B cell (primary cell): Measurements from ENCODE around the gene BTNL9. TPM values are rescaled to one million over a fixed set of nuclear protein-coding genes. Genes with fewer than 3 reads are reported as not detected.

Experiments used
- ATAC-seq: fragments of 200-7000 bp; cut with Tn5 transposase; one replicate; pipeline ENCODE4 v1.10.0; 2021; ENCODE audit warnings: low read depth, mild to moderate bottlenecking, moderate number of reproducible peaks, moderate library complexity
- CTCF ChIA-PET: fragments of 350-600 bp; sonication (Branson Sonifier 250); formaldehyde crosslinking; loops from one replicate; lab custom pipeline; 2021; ENCODE audit warnings: antibody characterized with exemption, inconsistent platforms; lab: Charles Lee
- POLR2A ChIA-PET: fragments of 350-600 bp; sonication (Branson Sonifier 250); formaldehyde crosslinking; loops from one replicate; lab custom pipeline; 2021; ENCODE audit warnings: antibody characterized with exemption; lab: Charles Lee
- DNase-seq: peaks from one replicate; pipeline ENCODE4 v3.0.0; 2013
- H2AFZ ChIP-seq: 2 replicates; pipeline ENCODE4 v1.6.1; 2012; ENCODE audit warnings: mild to moderate bottlenecking, low read depth, low read length; ENCODE audit not compliant: insufficient read depth, poor library complexity, severe bottlenecking
- H3K27ac ChIP-seq, 2 donors: 1 replicate in 1 of 2; 2 replicates in 1 of 2; pipeline ENCODE4 v1.5.1; 2012 to 2013; ENCODE audit warnings: low read length in 2 of 2, mild to moderate bottlenecking in 2 of 2, moderate library complexity in 1 of 2
- H3K27me3 ChIP-seq, 4 experiments: fragments of 200-600 bp in 1 of 4; sonication (generic) in 1 of 4; replicated peaks in 1 of 4; 1 replicate in 2 of 4; 2 replicates in 2 of 4; pipeline versions ENCODE4 v1.6.1 to v1.7.0; 2013 to 2016; ENCODE audit warnings: low read length in 3 of 4, mild to moderate bottlenecking in 2 of 4, mixed read lengths in 1 of 4, moderate library complexity in 1 of 4; ENCODE audit not compliant: insufficient read depth in 4 of 4, control insufficient read depth in 3 of 4; ENCODE audit errors: control extremely low read depth in 1 of 4
- H3K36me3 ChIP-seq, 2 experiments: replicated peaks in 1 of 2; 1 replicate in 1 of 2; 2 replicates in 1 of 2; pipeline versions ENCODE4 v1.6.1 to v1.7.1; 2013; ENCODE audit warnings: low read length in 1 of 2; ENCODE audit not compliant: insufficient read depth in 2 of 2, control insufficient read depth in 1 of 2; ENCODE audit errors: control extremely low read depth in 1 of 2, extremely low read depth in 1 of 2
- H3K4me1 ChIP-seq, 2 donors: fragments of 200-600 bp in 1 of 2; sonication (generic) in 1 of 2; 1 replicate in 1 of 2; 2 replicates in 1 of 2; pipeline versions ENCODE4 v1.5.1 to v1.6.1; 2013 to 2017; ENCODE audit warnings: low read length in 2 of 2; ENCODE audit not compliant: control insufficient read depth in 2 of 2, insufficient read depth in 2 of 2
- H3K4me2 ChIP-seq: replicated peaks from 2 replicates; pipeline ENCODE3; 2012; ENCODE audit warnings: mild to moderate bottlenecking, low read depth, low read length; ENCODE audit not compliant: poor library complexity, severe bottlenecking
- H3K4me3 ChIP-seq, 5 experiments: fragments of 200-600 bp in 1 of 5; sonication (generic) in 1 of 5; 1 replicate in 3 of 5; 2 replicates in 2 of 5; pipeline versions ENCODE4 v1.5.1 to v1.7.0; 2011 to 2016; ENCODE audit warnings: low read length in 4 of 5, mild to moderate bottlenecking in 4 of 5, low read depth in 2 of 5, control low read depth in 1 of 5, moderate library complexity in 1 of 5; ENCODE audit not compliant: insufficient read depth in 1 of 5; ENCODE audit errors: control extremely low read depth in 1 of 5, extremely low read depth in 1 of 5
- H3K79me2 ChIP-seq: fragments of 200-600 bp; sonication (generic); one replicate; pipeline ENCODE4 v1.6.0; 2016; ENCODE audit warnings: low read length; ENCODE audit not compliant: control insufficient read depth, insufficient read depth
- H3K9ac ChIP-seq: fragments of 200-600 bp; sonication (generic); 2 replicates; pipeline ENCODE4 v1.6.1; 2017; ENCODE audit warnings: mild to moderate bottlenecking, low read length, moderate library complexity
- H3K9me3 ChIP-seq, 3 donors: one replicate each; pipeline versions ENCODE4 v1.6.1 to v1.7.1; 2013; ENCODE audit warnings: low read length in 2 of 3; ENCODE audit not compliant: control insufficient read depth in 2 of 3, insufficient read depth in 1 of 3; ENCODE audit errors: control extremely low read depth in 1 of 3
- H4K20me1 ChIP-seq: 2 replicates; pipeline ENCODE4 v1.6.0; 2012; ENCODE audit warnings: mild to moderate bottlenecking, low read length; ENCODE audit not compliant: insufficient read depth, control insufficient read depth, poor library complexity, severe bottlenecking
- H3K27ac Mint-ChIP-seq: one replicate; pipeline ENCODE4 v1.8.0; 2021; ENCODE audit warnings: mixed read lengths
- H3K27me3 Mint-ChIP-seq: one replicate; pipeline ENCODE4 v1.8.0; 2021; ENCODE audit warnings: mixed read lengths
- H3K4me1 Mint-ChIP-seq: one replicate; pipeline ENCODE4 v1.8.0; 2021; ENCODE audit warnings: mixed read lengths
- H3K4me3 Mint-ChIP-seq: one replicate; pipeline ENCODE4 v1.8.0; 2021; ENCODE audit warnings: mixed read lengths
- H3K9me3 Mint-ChIP-seq: one replicate; pipeline ENCODE4 v1.8.0; 2022; ENCODE audit warnings: mixed read lengths; ENCODE audit not compliant: insufficient read depth
- EZH2 ChIP-seq: IDR thresholded peaks from 2 replicates; pipeline ENCODE4 v1.6.1; 2012; ENCODE audit warnings: borderline replicate concordance, low read depth, mild to moderate bottlenecking, moderate library complexity, low read length; ENCODE audit not compliant: insufficient read depth, poor library complexity, severe bottlenecking
- WGBS: methylation state at CpG from one replicate; pipeline ENCODE4 v1.1.5; 2013; ENCODE audit warnings: missing lambda C conversion rate; ENCODE audit not compliant: insufficient coverage; 5-methylcytosine and 5-hydroxymethylcytosine counted together
- intact Hi-C: fragments of 100-400 bp; cut with micrococcal nuclease; formaldehyde crosslinking; loops from one replicate; pipeline ENCODE4 v1.10.0; 2022
- polyA plus RNA-seq: library from polyadenylated mRNA; depleted of rRNA; stranded (reverse); fragments of >200 nt; gene quantifications from 2 replicates; pipeline ENCODE4 v1.2.3, GENCODE V29; 2012
- total RNA-seq, 2 donors: library from RNA; stranded (reverse); fragments of 120-200 nt in 1 of 2; gene quantifications; 1 replicate in 1 of 2; 2 replicates in 1 of 2; pipeline versions ENCODE4 v1.2.3 to v1.2.4, GENCODE V29; 2013 to 2022
- TF ChIP-seq, protein P1 (sequence below): fragments of 200-600 bp; IDR thresholded peaks from one replicate; pipeline ENCODE4 v1.8.0; 2022; ENCODE audit warnings: antibody characterized with exemption, mild to moderate bottlenecking

BTNL9 gene
- total and polyA plus RNA-seq, 2 donors (not counting 1 experiment from before 2014, with no cell fraction given), result 40.7 to 173 TPM

DNA sequence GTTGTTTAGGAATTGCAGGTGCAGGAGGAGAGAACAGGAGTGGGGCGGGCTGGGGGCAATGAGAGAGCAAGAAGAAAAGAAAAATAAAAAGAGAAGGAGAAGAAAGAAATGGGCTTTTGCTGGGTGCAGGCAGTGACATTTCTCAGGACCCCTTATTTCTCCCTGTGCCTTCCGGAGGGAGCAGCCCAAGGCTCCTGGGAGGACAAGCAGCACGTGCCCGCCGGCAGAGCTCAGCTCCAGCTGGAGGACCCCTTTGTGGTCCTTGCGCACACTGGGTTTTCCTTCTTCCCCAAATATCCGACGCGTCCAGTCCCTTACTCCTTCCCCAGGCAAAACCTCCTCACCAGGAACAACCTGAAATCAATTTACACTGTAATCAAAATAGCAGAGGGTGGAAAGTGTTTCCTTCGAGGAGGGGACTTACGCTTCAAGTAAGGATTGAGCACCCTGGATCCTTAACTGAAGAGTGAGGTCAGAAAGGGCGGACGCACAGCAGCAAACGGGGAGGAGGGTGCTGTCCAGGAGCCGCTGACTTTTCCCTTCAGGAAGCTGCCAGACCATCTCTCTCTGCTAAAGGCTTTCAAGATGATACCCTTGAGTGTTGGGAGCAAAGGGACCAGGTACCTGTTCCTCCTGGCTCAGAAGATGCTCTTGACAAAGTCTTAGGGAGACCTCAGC lies 2.1 kb downstream of the BTNL9 start:
- intact Hi-C loops, result no loop called here
- peaks cover 28% of the 10 kb centered on the region for H3K27me3 Mint-ChIP-seq
- no peaks in the 10 kb centered on the region for H4K20me1 ChIP-seq
- DNase-seq (no peak), ATAC-seq (no peak)
- H3K4me1 Mint-ChIP-seq, result peaks cover 7% of the 10 kb centered on the region
- H3K27me3 ChIP-seq, result peaks cover 0 to 29% (median 9%) of the 10 kb centered on the region in 4 experiments
- H3K9me3 ChIP-seq, result peaks cover 0 to 23% (median 0%) of the 10 kb centered on the region in 3 donors
- TF ChIP-seq, protein P1, sequence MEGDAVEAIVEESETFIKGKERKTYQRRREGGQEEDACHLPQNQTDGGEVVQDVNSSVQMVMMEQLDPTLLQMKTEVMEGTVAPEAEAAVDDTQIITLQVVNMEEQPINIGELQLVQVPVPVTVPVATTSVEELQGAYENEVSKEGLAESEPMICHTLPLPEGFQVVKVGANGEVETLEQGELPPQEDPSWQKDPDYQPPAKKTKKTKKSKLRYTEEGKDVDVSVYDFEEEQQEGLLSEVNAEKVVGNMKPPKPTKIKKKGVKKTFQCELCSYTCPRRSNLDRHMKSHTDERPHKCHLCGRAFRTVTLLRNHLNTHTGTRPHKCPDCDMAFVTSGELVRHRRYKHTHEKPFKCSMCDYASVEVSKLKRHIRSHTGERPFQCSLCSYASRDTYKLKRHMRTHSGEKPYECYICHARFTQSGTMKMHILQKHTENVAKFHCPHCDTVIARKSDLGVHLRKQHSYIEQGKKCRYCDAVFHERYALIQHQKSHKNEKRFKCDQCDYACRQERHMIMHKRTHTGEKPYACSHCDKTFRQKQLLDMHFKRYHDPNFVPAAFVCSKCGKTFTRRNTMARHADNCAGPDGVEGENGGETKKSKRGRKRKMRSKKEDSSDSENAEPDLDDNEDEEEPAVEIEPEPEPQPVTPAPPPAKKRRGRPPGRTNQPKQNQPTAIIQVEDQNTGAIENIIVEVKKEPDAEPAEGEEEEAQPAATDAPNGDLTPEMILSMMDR, result no peak
- no peak for TF ChIP-seq EZH2
- H3K4me1 ChIP-seq, result no peaks in the 10 kb centered on the region
- H3K36me3 ChIP-seq, result no peaks in the 10 kb centered on the region
- H3K27ac ChIP-seq, result no peak overlapping the region
- H3K4me3 ChIP-seq, result no peak overlapping the region
- POLR2A ChIA-PET, result no interaction called here
- no peak overlapping the region for H3K4me2 ChIP-seq
- H3K79me2 ChIP-seq, result no peaks in the 10 kb centered on the region
- H3K9me3 Mint-ChIP-seq, result no peaks in the 10 kb centered on the region
- CTCF ChIA-PET, result no interaction called here
- no peak overlapping the region for H3K27ac Mint-ChIP-seq
- H3K9ac ChIP-seq, result no peak overlapping the region
- H3K4me3 Mint-ChIP-seq, result no peak overlapping the region
- WGBS, result 68% methylated on average over 11 of the region's 15 CpGs
- H2AFZ ChIP-seq, result no peak overlapping the region

GRCh38 chr5:181042722-181043121 lies 2.7 kb downstream of the BTNL9 start:
- DNase-seq, result no peak
- peaks cover 0 to 30% (median 11%) of the 10 kb centered on the region in 4 experiments for H3K27me3 ChIP-seq
- ATAC-seq, result no peak
- ChIA-PET POLR2A (no interaction called here), CTCF (no interaction called here)
- H3K4me3 ChIP-seq, result no peak overlapping the region
- TF ChIP-seq EZH2, result no peak
- TF ChIP-seq, protein P1, result no peak
- no peak overlapping the region for H3K4me3 Mint-ChIP-seq
- no peaks in the 10 kb centered on the region for H3K79me2 ChIP-seq
- no peak overlapping the region for H3K27ac ChIP-seq
- intact Hi-C loops, result no loop called here
- no peak overlapping the region for H3K4me2 ChIP-seq
- no peak overlapping the region for H3K27ac Mint-ChIP-seq
- WGBS, result 87% methylated on average over 4 of the region's 11 CpGs
- H3K9me3 Mint-ChIP-seq, result no peaks in the 10 kb centered on the region
- no peak overlapping the region for H3K9ac ChIP-seq
- peaks cover 0 to under 1% of the 10 kb centered on the region in 2 donors for H3K4me1 ChIP-seq
- peaks cover 31% of the 10 kb centered on the region for H3K27me3 Mint-ChIP-seq
- H3K9me3 ChIP-seq, result peaks cover 0 to 18% (median 0%) of the 10 kb centered on the region in 3 donors
- no peaks in the 10 kb centered on the region for H4K20me1 ChIP-seq
- no peak overlapping the region for H2AFZ ChIP-seq
- no peaks in the 10 kb centered on the region for H3K36me3 ChIP-seq
- H3K4me1 Mint-ChIP-seq, result peaks cover 7% of the 10 kb centered on the region
